T47D (cell line): ENCODE measurements around the gene C6orf62.
A peak's percentile ranks its signal among the peaks of the same experiment; 100 is the strongest.
"Not testable (repeated sequence)": the region's sequence is repeated elsewhere in the genome, so short reads cannot be mapped to it uniquely, and the experiment has no call there.

Experiments
- DNase-seq, 2 experiments: peaks; one replicate each; pipeline versions ENCODE4 v3.0.0 to v3.0.0-alpha.2; 2011 to 2012; ENCODE audit warnings: low read depth in 1 of 2, low spot score in 1 of 2
- JUND ChIP-seq: IDR thresholded peaks from 2 replicates; pipeline ENCODE4 v1.6.1; 2012; ENCODE audit warnings: low read depth
- in situ Hi-C: cut with HindIII; loops from 2 replicates; pipeline ENCODE4 v1.10.0; 2016; ENCODE audit warnings: low sequenced_read_pairs, low pct_unique_long_range_greater_than_20kb

Gene C6orf62

GRCh38 chr6:24699521-24700359 is 19.2 kb downstream of the C6orf62 start:
- no peak for DNase-seq
- in situ Hi-C loops, result no loop called here

GRCh38 chr6:24696097-24696496 is 22.9 kb downstream of the C6orf62 start:
- TF ChIP-seq JUND, result no peak
- DNase-seq, result no peak
- in situ Hi-C loops, result no loop called here

More at GRCh38 chr6:24699521-24700359, 19.2 kb downstream of the C6orf62 start:
- TF ChIP-seq JUND, result no peak

GRCh38 chr6:24695635-24696034 is 23.3 kb downstream of the C6orf62 start:
- in situ Hi-C loops, result not testable (repeated sequence)
- peak in 1 of 2 experiments; percentile 65 for DNase-seq

GRCh38 chr6:24694198-24694597 is 24.8 kb downstream of the C6orf62 start:
- in situ Hi-C loops, result no loop called here
- no peak for DNase-seq
- TF ChIP-seq JUND, result no peak

- no peak for TF ChIP-seq JUND
- DNase-seq, result no peak
- in situ Hi-C loops, result no loop called here
Measured at GRCh38 chr6:24692848-24693592, 25.9 kb downstream of the C6orf62 start.

GRCh38 chr6:24692415-24692814 is 26.5 kb downstream of the C6orf62 start:
- TF ChIP-seq JUND, result no peak
- in situ Hi-C loops, result no loop called here

GRCh38 chr6:24692003-24692402 is 27.0 kb downstream of the C6orf62 start:
- in situ Hi-C loops, result no loop called here
- no peak for DNase-seq
- TF ChIP-seq JUND, result no peak

More at GRCh38 chr6:24692415-24692814, 26.5 kb downstream of the C6orf62 start:
- no peak for DNase-seq

- no peak for TF ChIP-seq JUND
- in situ Hi-C loops, result no loop called here
- no peak for DNase-seq
Measured at GRCh38 chr6:24691550-24691949, 27.4 kb downstream of the C6orf62 start.

- TF ChIP-seq JUND, result no peak
- peak in 1 of 2 experiments; percentile 74 for DNase-seq
- in situ Hi-C loops, result no loop called here
Measured at GRCh38 chr6:24690593-24690992, 28.4 kb downstream of the C6orf62 start.

- DNase-seq, result no peak
- no peak for TF ChIP-seq JUND
- in situ Hi-C loops, result no loop called here
Measured at GRCh38 chr6:24689964-24690363, 29.0 kb downstream of the C6orf62 start.

- DNase-seq, result no peak
- in situ Hi-C loops, result no loop called here
- no peak for TF ChIP-seq JUND
Measured at GRCh38 chr6:24686946-24687345, 32.0 kb downstream of the C6orf62 start.

- no peak for TF ChIP-seq JUND
- in situ Hi-C loops, result no loop called here
- no peak for DNase-seq
Measured at GRCh38 chr6:24686408-24686807, 32.5 kb downstream of the C6orf62 start.

- DNase-seq, result no peak
- TF ChIP-seq JUND, result no peak
- in situ Hi-C loops, result no loop called here
Measured at GRCh38 chr6:24683297-24684296, 35.4 kb downstream of the C6orf62 start.
